PC-3 (cell line): ENCODE data around the gene LOXHD1.

ENCODE experiments used
- CTCF ChIP-seq: fragments of 300-600 bp; sonication (generic); conservative IDR thresholded peaks from 2 replicates; pipeline ENCODE4 v1.5.1; 2017; ENCODE audit warnings: antibody characterized with exemption, low read depth, mild to moderate bottlenecking, low read length
- EZH2phosphoT487 ChIP-seq: fragments of 300-600 bp; sonication (generic); IDR thresholded peaks from 2 replicates; pipeline ENCODE4 v1.6.1; 2018; ENCODE audit warnings: mild to moderate bottlenecking, antibody characterized with exemption, low read length, borderline replicate concordance

- no peak for TF ChIP-seq CTCF
- no peak for TF ChIP-seq EZH2phosphoT487
Measured at GRCh38 chr18:46571756-46572155, 85.3 kb downstream of the LOXHD1 start.
